Activated CD4-positive, CD25-positive, alpha-beta regulatory T cell treated with anti-CD3 and anti-CD28 coated beads, Interleukin-2, amount 50 U/mL, for 72 hours (primary cell): ENCODE measurements around the gene MEGF11.
"Not testable (repeated sequence)": the region's sequence is repeated elsewhere in the genome, so short reads cannot be mapped to it uniquely, and the experiment has no call there.

ENCODE experiments used
- DNase-seq: peaks from one replicate; pipeline ENCODE4 v3.0.0; 2021

Gene MEGF11

GRCh38 chr15:66019826-66020398, 233.6 kb downstream of the MEGF11 start:
- no peak for DNase-seq

- DNase-seq = no peak
Observed at GRCh38 chr15:66019368-66019767, 234.2 kb downstream of the MEGF11 start.

- no peak for DNase-seq
Observed at GRCh38 chr15:66018488-66018797, 235.1 kb downstream of the MEGF11 start.

- no peak for DNase-seq
Observed at GRCh38 chr15:66017792-66018487, 235.6 kb downstream of the MEGF11 start.

- no peak for DNase-seq
Observed at GRCh38 chr15:66017000-66017399, 236.6 kb downstream of the MEGF11 start.

- no peak for DNase-seq
Observed at GRCh38 chr15:66016199-66016598, 237.4 kb downstream of the MEGF11 start.

GRCh38 chr15:66014635-66015182, 238.8 kb downstream of the MEGF11 start:
- DNase-seq = no peak

- DNase-seq = no peak
Observed at GRCh38 chr15:66014022-66014421, 239.5 kb downstream of the MEGF11 start.

- no peak for DNase-seq
Observed at GRCh38 chr15:66008940-66009562, 244.5 kb downstream of the MEGF11 start.

GRCh38 chr15:66007663-66008262, 245.8 kb downstream of the MEGF11 start:
- DNase-seq = no peak

GRCh38 chr15:66006986-66007385, 246.6 kb downstream of the MEGF11 start:
- DNase-seq = no peak

- no peak for DNase-seq
Observed at GRCh38 chr15:66004618-66005262, 248.8 kb downstream of the MEGF11 start.

GRCh38 chr15:66003129-66003528, 250.4 kb downstream of the MEGF11 start:
- not testable (repeated sequence) for DNase-seq

GRCh38 chr15:66001717-66002426, 251.7 kb downstream of the MEGF11 start:
- no peak for DNase-seq

- no peak for DNase-seq
Observed at GRCh38 chr15:66001042-66001441, 252.5 kb downstream of the MEGF11 start.

- no peak for DNase-seq
Observed at GRCh38 chr15:65998486-65998885, 255.1 kb downstream of the MEGF11 start.

- no peak for DNase-seq
Observed at GRCh38 chr15:65996901-65997300, 256.6 kb downstream of the MEGF11 start.

- no peak for DNase-seq
Observed at GRCh38 chr15:65994832-65995231, 258.7 kb downstream of the MEGF11 start.

- DNase-seq = no peak
Observed at GRCh38 chr15:65993762-65994161, 259.8 kb downstream of the MEGF11 start.

GRCh38 chr15:65993236-65993635, 260.3 kb downstream of the MEGF11 start:
- no peak for DNase-seq

GRCh38 chr15:65991721-65992483, 261.6 kb downstream of the MEGF11 start:
- DNase-seq = no peak
